HepG2 (cell line): ENCODE results near the gene SMYD2. TPM values are rescaled to one million over a fixed set of nuclear protein-coding genes. Genes with fewer than 3 reads are reported as not detected.

Experiments used
- ADNP ChIP-seq: sonication (generic); formaldehyde crosslinking; IDR thresholded peaks from 2 replicates; pipeline ENCODE4 v1.4.0; 2020; ENCODE audit warnings: missing genetic modification reagents
- AGO2 ChIP-seq: fragments of 200-400 bp; formaldehyde crosslinking; optimal IDR thresholded peaks from 2 replicates; pipeline ENCODE3; 2017; ENCODE audit warnings: mild to moderate bottlenecking, low read depth, low read length, moderate library complexity
- ARID3A ChIP-seq: IDR thresholded peaks from 2 replicates; pipeline ENCODE4 v1.6.1; 2012; ENCODE audit warnings: low read depth, low read length, improper control_type of control experiment
- FLYWCH1 ChIP-seq: sonication (generic); formaldehyde crosslinking; IDR thresholded peaks from 2 replicates; pipeline ENCODE4 v1.8.1; 2023; ENCODE audit warnings: mild to moderate bottlenecking, missing genetic modification reagents
- FOSL1 ChIP-seq: sonication (generic); formaldehyde crosslinking; IDR thresholded peaks from 2 replicates; pipeline ENCODE4 v1.9.0; 2021; ENCODE audit warnings: missing genetic modification reagents, borderline replicate concordance
- GATA4 ChIP-seq: sonication (generic); IDR thresholded peaks from 2 replicates; pipeline ENCODE4 v1.6.1; 2016; ENCODE audit warnings: antibody characterized with exemption, low read depth, borderline replicate concordance
- KLF13 ChIP-seq: sonication (generic); formaldehyde crosslinking; IDR thresholded peaks from 2 replicates; pipeline ENCODE4 v1.4.0; 2020; ENCODE audit warnings: mild to moderate bottlenecking, missing genetic modification reagents
- NCOA1 ChIP-seq: sonication (generic); formaldehyde crosslinking; IDR thresholded peaks from 2 replicates; pipeline ENCODE4 v1.9.0; 2021; ENCODE audit warnings: missing genetic modification reagents
- NPAS2 ChIP-seq: sonication (generic); formaldehyde crosslinking; IDR thresholded peaks from 2 replicates; pipeline ENCODE4 v1.8.0; 2022; ENCODE audit warnings: mild to moderate bottlenecking, missing genetic modification reagents, borderline replicate concordance
- PAXIP1 ChIP-seq: sonication (generic); formaldehyde crosslinking; conservative IDR thresholded peaks from 2 replicates; pipeline ENCODE4 v1.4.0; 2020; ENCODE audit warnings: mild to moderate bottlenecking, missing genetic modification reagents, moderate library complexity
- RAD51 ChIP-seq: fragments of 450-650 bp; IDR thresholded peaks from 2 replicates; pipeline ENCODE4 v1.6.1; 2016; ENCODE audit warnings: borderline replicate concordance
- SMYD3 ChIP-seq: sonication (generic); formaldehyde crosslinking; IDR thresholded peaks from 2 replicates; pipeline ENCODE4 v1.8.1; 2023; ENCODE audit warnings: mild to moderate bottlenecking, missing genetic modification reagents
- TBP ChIP-seq: sonication (generic); formaldehyde crosslinking; IDR thresholded peaks from 2 replicates; pipeline ENCODE4 v1.5.0; 2020; ENCODE audit warnings: missing genetic modification reagents
- ZBTB2 ChIP-seq: sonication (generic); formaldehyde crosslinking; IDR thresholded peaks from 2 replicates; pipeline ENCODE4 v1.8.0; 2022; ENCODE audit warnings: low read depth, missing genetic modification reagents
- ZFP91 ChIP-seq: sonication (generic); formaldehyde crosslinking; IDR thresholded peaks from 2 replicates; pipeline ENCODE4 v1.9.0; 2022; ENCODE audit warnings: missing genetic modification reagents, mild to moderate bottlenecking, borderline replicate concordance
- ZFX ChIP-seq: sonication (generic); formaldehyde crosslinking; IDR thresholded peaks from 2 replicates; pipeline ENCODE4 v1.4.0; 2020; ENCODE audit warnings: mild to moderate bottlenecking, low read depth, missing genetic modification reagents, moderate library complexity
- ZFYVE20 ChIP-seq: sonication (generic); formaldehyde crosslinking; IDR thresholded peaks from 2 replicates; pipeline ENCODE4 v1.8.0; 2023; ENCODE audit warnings: low read depth, mild to moderate bottlenecking, moderate library complexity, missing genetic modification reagents, borderline replicate concordance
- ZNF138 ChIP-seq: sonication (generic); formaldehyde crosslinking; IDR thresholded peaks from 2 replicates; pipeline ENCODE4 v1.5.0; 2020; ENCODE audit warnings: mild to moderate bottlenecking, low read depth, missing genetic modification reagents
- ZNF329 ChIP-seq: sonication (generic); formaldehyde crosslinking; IDR thresholded peaks from 2 replicates; pipeline ENCODE4 v1.9.0; 2021; ENCODE audit warnings: low read depth, mild to moderate bottlenecking, missing genetic modification reagents
- ZNF331 ChIP-seq: sonication (generic); formaldehyde crosslinking; IDR thresholded peaks from 2 replicates; pipeline ENCODE4 v1.4.0; 2020; ENCODE audit warnings: missing genetic modification reagents
- ZNF598 ChIP-seq: sonication (generic); formaldehyde crosslinking; IDR thresholded peaks from 2 replicates; pipeline ENCODE4 v1.5.1; 2020; ENCODE audit warnings: mild to moderate bottlenecking, missing genetic modification reagents, borderline replicate concordance
- ZNF768 ChIP-seq: sonication (generic); formaldehyde crosslinking; IDR thresholded peaks from 2 replicates; pipeline ENCODE4 v1.4.0; 2020; ENCODE audit warnings: missing genetic modification reagents
- polyA plus RNA-seq, 8 experiments: library from polyadenylated mRNA; depleted of rRNA in 3 of 8; stranded (reverse) in 7 of 8; unstranded in 1 of 8; fragments of >200 nt; fragmentation: Illumina TruSeq in 4 of 8; extraction: Trizol in 4 of 8; gene quantifications; 2 replicates each; pipeline versions ENCODE4 v1.2.1 to v1.2.3, GENCODE V29; 2011 to 2016; ENCODE audit warnings: low read depth in 4 of 8, missing spikeins in 1 of 8, mixed read lengths in 1 of 8; ENCODE audit not compliant: insufficient read depth in 1 of 8
- total RNA-seq, 5 experiments: library from RNA; depleted of rRNA; stranded (reverse); fragments of >200 nt; fragmentation: Illumina TruSeq; extraction: Trizol; gene quantifications; 2 replicates each; pipeline ENCODE4 v1.2.3, GENCODE V29; 2016; ENCODE audit warnings: low read depth in 1 of 5

The SMYD2 gene
- total and polyA plus RNA-seq, 2 of the 13 experiments (the other 11 are each of a cell fraction or from before 2014, with no cell fraction given), result 72.7 to 139 TPM

- TF ChIP-seq ZFP91 (peak; percentile 44; the same call in 1 of the 2 replicates), ADNP (no peak), RAD51 (no peak), FOSL1 (CRISPR knock-in tag) (no peak), NPAS2 (CRISPR knock-in tag) (no peak), ZNF331 (CRISPR knock-in tag) (peak; percentile 46; the same call in 1 of the 2 replicates), ZFYVE20 (CRISPR knock-in tag) (no peak), AGO2 (peak; percentile 52), TBP (CRISPR knock-in tag) (no peak), ZNF329 (no peak), ZNF138 (CRISPR knock-in tag) (0 out of 2 replicates have a peak, but pooled peaks have one; percentile 56), KLF13 (CRISPR knock-in tag) (no peak), ZFX (CRISPR knock-in tag) (peak; percentile 49; the same call in 1 of the 2 replicates), FLYWCH1 (0 out of 2 replicates have a peak, but pooled peaks have one; percentile 43), NCOA1 (no peak), SMYD3 (CRISPR knock-in tag) (no peak), GATA4 (no peak; the same call in 1 of the 2 replicates), PAXIP1 (CRISPR knock-in tag) (no peak), ZNF768 (0 out of 2 replicates have a peak, but pooled peaks have one; percentile 14), ZBTB2 (CRISPR knock-in tag) (no peak), ARID3A (no peak), ZNF598 (CRISPR knock-in tag) (no peak)
Measured at GRCh38 chr1:214280386-214281020, 456 bp upstream of the SMYD2 start (continued).
